Tibial artery (tissue), 4 donors: ENCODE results near the gene KCTD13.
A peak's percentile ranks its signal among the peaks of the same experiment; 100 is the strongest.

Experiments used
- DNase-seq, 2 donors: peaks; one replicate each; pipeline ENCODE4 v3.0.0-alpha.2; 2019
- H3K27ac ChIP-seq, 2 donors: fragments of 200-600 bp; sonication (generic) in 1 of 2; 1 replicate in 1 of 2; 2 replicates in 1 of 2; pipeline ENCODE4 v1.5.1; 2018 to 2019; ENCODE audit warnings: mild to moderate bottlenecking in 1 of 2
- H3K27me3 ChIP-seq, 2 donors: fragments of 200-600 bp; sonication (generic) in 1 of 2; one replicate each; pipeline versions ENCODE4 v1.5.1 to v1.6.0; 2016 to 2019
- H3K36me3 ChIP-seq, 3 donors: fragments of 200-600 bp; sonication (generic) in 2 of 3; one replicate each; pipeline ENCODE4 v1.5.1; 2016 to 2019; ENCODE audit warnings: mild to moderate bottlenecking in 2 of 3
- H3K4me1 ChIP-seq, 4 donors: fragments of 200-600 bp; sonication (generic) in 2 of 4; 1 replicate in 3 of 4; 2 replicates in 1 of 4; pipeline ENCODE4 v1.5.1; 2016 to 2019
- H3K4me3 ChIP-seq, 2 donors: fragments of 200-600 bp; sonication (generic) in 1 of 2; 1 replicate in 1 of 2; 2 replicates in 1 of 2; pipeline ENCODE4 v1.5.1; 2018 to 2019; ENCODE audit warnings: mild to moderate bottlenecking in 2 of 2
- H3K9me3 ChIP-seq, 3 donors: fragments of 200-600 bp; sonication (generic) in 1 of 3; one replicate each; pipeline ENCODE4 v1.5.1; 2016 to 2019
- intact Hi-C: fragments of 100-400 bp; cut with DNase I; formaldehyde crosslinking; loops from one replicate; pipeline ENCODE4 v1.15.0; 2023; ENCODE audit warnings: low total_unique reads
- TF ChIP-seq, protein P1 (sequence below), 2 experiments: fragments of 200-600 bp in 1 of 2; fragments of 450-650 bp in 1 of 2; IDR thresholded peaks; one replicate each; pipeline ENCODE4 v1.5.1; 2017 to 2019; ENCODE audit warnings: antibody characterized with exemption in 2 of 2, mild to moderate bottlenecking in 1 of 2, moderate library complexity in 1 of 2

The KCTD13 gene

DNA sequence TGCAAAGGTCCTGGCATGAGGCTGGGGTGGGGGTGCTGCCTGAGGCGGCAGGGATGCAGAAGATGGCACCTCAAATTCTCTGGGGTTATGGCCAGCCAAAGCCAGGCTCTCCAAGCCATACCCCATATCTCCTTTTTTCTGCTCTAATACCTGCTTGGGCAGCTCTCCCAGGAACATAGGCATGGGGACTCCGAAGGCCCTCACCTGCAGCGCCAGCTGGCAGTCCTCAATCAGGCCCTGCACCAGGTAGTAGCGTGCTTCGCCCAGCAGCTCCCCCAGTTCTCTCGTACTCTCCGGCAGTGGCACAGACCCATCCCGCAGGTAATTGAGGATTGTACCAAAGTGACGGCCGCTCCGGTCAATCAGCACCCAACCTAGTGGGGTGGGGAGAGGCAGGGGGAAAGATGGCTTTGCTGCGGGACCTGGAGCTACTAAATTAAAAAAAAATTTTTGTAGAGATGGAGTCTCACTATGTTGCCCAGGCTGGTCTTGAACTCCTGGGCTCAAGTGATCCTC, 3.0 kb downstream of the KCTD13 start:
- Histone ChIP-seq H3K9me3 (no peaks in the 10 kb centered on the region), H3K4me1 (peaks cover 0 to 25% (median 24%) of the 10 kb centered on the region in 4 donors), H3K27ac (no peak overlapping the region), H3K36me3 (peaks cover 3 to 46% (median 27%) of the 10 kb centered on the region in 3 donors), H3K4me3 (no peak overlapping the region), H3K27me3 (no peaks in the 10 kb centered on the region)
- TF ChIP-seq, protein P1, sequence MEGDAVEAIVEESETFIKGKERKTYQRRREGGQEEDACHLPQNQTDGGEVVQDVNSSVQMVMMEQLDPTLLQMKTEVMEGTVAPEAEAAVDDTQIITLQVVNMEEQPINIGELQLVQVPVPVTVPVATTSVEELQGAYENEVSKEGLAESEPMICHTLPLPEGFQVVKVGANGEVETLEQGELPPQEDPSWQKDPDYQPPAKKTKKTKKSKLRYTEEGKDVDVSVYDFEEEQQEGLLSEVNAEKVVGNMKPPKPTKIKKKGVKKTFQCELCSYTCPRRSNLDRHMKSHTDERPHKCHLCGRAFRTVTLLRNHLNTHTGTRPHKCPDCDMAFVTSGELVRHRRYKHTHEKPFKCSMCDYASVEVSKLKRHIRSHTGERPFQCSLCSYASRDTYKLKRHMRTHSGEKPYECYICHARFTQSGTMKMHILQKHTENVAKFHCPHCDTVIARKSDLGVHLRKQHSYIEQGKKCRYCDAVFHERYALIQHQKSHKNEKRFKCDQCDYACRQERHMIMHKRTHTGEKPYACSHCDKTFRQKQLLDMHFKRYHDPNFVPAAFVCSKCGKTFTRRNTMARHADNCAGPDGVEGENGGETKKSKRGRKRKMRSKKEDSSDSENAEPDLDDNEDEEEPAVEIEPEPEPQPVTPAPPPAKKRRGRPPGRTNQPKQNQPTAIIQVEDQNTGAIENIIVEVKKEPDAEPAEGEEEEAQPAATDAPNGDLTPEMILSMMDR (IDR thresholded peaks at IDR 0.05), result no peak
- intact Hi-C loops, result loop anchor here (10.0 kb wide), 1 partner anchor 82 kb away; no protein-coding TSS in a partner anchor
- peak in 1 of 2 donors; percentile 47 for DNase-seq

DNA sequence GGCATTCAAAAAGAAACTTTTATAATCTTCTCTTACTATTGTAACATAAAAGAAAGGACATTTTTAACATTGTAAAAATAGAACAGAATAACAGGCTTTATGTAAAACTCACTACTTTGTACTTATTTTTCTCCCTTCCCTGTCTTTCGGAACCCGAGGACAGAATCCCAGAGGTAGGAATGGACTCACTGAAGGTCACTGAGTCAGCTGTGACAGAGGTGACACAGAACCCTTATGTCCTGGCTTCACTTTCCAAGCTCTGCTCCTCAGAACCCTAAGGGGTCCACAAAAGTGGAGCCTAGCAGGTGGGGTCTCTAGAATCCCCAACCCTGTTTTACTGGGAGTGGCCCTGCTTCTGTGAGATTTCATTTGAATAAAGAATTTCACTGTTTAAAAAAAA, 3.7 kb downstream of the KCTD13 start:
- peaks cover 0 to 23% (median 20%) of the 10 kb centered on the region in 4 donors for H3K4me1 ChIP-seq
- H3K27me3 ChIP-seq, result no peaks in the 10 kb centered on the region
- H3K36me3 ChIP-seq, result peaks cover 3 to 52% (median 27%) of the 10 kb centered on the region in 3 donors
- no peaks in the 10 kb centered on the region for H3K9me3 ChIP-seq
- no peak overlapping the region for H3K4me3 ChIP-seq
- TF ChIP-seq, protein P1 (IDR thresholded peaks at IDR 0.05), result no peak
- DNase-seq, result peak in 1 of 2 donors; percentile 15
- intact Hi-C loops, result loop anchor here (10.0 kb wide), 1 partner anchor 82 kb away; no protein-coding TSS in a partner anchor
- no peak overlapping the region for H3K27ac ChIP-seq

DNA sequence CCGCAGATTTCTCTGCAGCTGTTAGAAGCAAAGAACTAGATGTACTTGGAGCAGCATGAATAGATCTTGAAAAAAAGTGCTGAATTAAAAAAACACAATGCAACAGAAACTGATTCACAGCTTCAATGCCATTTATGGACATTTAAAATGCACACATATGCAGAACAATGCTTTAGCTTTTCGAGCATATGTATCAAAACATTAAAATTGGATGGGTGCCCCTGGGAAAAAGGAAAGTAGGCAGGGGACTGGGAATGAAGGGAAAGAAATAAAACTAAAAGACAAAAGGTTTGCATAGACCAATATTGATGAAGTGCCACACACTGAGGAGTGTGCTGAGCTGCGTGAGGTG, 5.0 kb downstream of the KCTD13 start:
- Histone ChIP-seq H3K27me3 (no peaks in the 10 kb centered on the region), H3K9me3 (no peaks in the 10 kb centered on the region), H3K4me3 (no peak overlapping the region), H3K36me3 (peaks cover 3 to 54% (median 27%) of the 10 kb centered on the region in 3 donors), H3K4me1 (peaks cover 0 to 15% (median 14%) of the 10 kb centered on the region in 4 donors), H3K27ac (no peak overlapping the region)
- TF ChIP-seq, protein P1 (IDR thresholded peaks at IDR 0.05), result no peak
- intact Hi-C loops, result loop anchor here (10.0 kb wide), 1 partner anchor 84 kb away; no protein-coding TSS in a partner anchor
- DNase-seq, result no peak

DNA sequence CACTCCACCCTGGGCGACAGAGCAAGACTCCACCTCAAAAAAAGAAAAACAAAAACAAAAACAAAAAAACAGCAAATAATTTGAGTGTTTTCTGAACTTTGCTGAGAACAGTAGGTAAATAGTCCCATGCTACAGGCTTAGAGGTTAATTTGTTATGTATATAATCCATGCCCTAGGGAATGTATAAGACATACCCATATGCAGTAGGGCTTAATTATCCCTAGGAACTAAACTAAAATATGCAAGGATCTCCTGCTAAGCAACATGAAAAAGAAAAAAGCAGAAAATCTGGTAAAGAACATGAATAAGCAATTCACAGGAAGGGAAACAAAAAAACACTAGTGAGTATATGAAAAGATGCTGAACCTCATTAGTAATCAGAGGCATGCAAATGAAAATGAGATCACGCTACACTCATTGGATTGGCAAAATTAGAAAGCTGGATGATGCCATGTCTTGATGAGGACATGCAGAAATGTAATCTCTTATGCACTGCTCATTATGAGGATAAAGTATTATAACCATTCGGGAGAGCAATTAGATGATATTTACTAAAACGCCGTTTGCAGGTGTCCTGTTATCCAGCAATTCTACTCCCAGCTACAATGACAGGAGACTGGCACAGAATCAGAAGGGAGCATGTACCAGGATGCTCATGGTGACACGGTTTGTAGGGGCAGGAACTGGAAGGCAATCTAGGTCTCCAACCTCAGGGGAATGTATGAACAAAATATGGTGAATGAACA, 5.6 kb downstream of the KCTD13 start:
- Histone ChIP-seq H3K27ac (no peak overlapping the region), H3K9me3 (no peaks in the 10 kb centered on the region), H3K36me3 (peaks cover 3 to 54% (median 27%) of the 10 kb centered on the region in 3 donors), H3K4me1 (peaks cover 0 to 15% (median 13%) of the 10 kb centered on the region in 4 donors), H3K27me3 (no peaks in the 10 kb centered on the region), H3K4me3 (no peak overlapping the region)
- TF ChIP-seq, protein P1 (IDR thresholded peaks at IDR 0.05), result no peak
- no peak for DNase-seq
- intact Hi-C loops, result loop anchor here (10.0 kb wide), 1 partner anchor 84 kb away; no protein-coding TSS in a partner anchor

DNA sequence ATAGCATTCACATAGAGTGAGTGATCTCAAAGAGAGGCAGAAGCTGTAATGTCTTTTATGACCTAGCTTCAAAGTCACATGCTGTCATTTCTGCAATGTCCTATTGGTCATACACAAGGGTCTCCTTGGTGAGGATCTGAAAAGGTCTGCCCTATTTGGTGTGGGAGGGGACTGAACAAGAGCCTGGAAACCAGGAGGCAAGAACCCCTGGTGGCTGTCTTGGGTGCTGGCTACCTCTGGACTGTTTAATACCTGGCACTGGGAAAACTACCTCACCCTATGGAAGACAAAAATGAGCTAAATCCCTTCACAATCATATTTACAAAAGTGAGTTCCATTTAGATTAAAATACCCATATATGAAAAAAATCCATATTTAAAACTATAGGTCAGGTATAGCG, 9.0 kb downstream of the KCTD13 start:
- TF ChIP-seq, protein P1 (IDR thresholded peaks at IDR 0.05), result no peak
- Histone ChIP-seq H3K4me3 (no peak overlapping the region), H3K9me3 (no peaks in the 10 kb centered on the region), H3K36me3 (peaks cover 3 to 60% (median 27%) of the 10 kb centered on the region in 3 donors), H3K4me1 (no peaks in the 10 kb centered on the region), H3K27me3 (no peaks in the 10 kb centered on the region), H3K27ac (no peak overlapping the region)
- no peak for DNase-seq
- intact Hi-C loops, result no loop called here
